ENCODE results near the gene MIEN1.
"Not testable (repeated sequence)": the region's sequence is repeated elsewhere in the genome, so short reads cannot be mapped to it uniquely, and the experiment has no call there.

MIEN1 gene

DNA sequence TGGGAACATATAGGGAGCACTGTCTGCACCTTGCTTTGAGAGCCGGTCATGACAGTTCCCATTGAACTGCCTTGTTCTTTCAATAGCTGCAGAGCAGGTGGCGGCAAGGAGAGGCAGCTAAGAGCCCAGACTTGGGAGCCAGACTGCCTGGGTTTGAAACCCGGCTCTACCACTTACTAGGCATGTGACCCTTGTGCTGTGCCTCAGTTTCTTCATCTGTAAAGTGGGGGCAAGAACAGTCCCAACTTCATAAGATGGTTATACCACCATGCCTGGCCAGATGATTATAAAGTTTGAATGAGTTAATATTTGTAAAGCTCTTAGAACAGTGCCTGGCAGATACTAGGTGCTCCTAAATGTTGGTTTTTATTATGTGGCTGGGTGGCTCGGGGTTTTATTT lies 16.1 kb downstream of the MIEN1 start:
- DNase-seq, result no peak

DNA sequence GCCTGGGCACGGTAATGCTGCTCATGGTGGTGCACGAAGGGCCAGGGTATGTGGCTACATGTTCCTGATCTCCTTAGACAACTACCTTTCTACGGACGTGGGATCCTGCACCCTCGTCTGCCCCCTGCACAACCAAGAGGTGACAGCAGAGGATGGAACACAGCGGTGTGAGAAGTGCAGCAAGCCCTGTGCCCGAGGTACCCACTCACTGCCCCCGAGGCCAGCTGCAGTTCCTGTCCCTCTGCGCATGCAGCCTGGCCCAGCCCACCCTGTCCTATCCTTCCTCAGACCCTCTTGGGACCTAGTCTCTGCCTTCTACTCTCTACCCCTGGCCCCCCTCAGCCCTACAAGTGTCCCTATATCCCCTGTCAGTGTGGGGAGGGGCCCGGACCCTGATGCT lies 18.5 kb downstream of the MIEN1 start:
- DNase-seq, result no peak

DNA sequence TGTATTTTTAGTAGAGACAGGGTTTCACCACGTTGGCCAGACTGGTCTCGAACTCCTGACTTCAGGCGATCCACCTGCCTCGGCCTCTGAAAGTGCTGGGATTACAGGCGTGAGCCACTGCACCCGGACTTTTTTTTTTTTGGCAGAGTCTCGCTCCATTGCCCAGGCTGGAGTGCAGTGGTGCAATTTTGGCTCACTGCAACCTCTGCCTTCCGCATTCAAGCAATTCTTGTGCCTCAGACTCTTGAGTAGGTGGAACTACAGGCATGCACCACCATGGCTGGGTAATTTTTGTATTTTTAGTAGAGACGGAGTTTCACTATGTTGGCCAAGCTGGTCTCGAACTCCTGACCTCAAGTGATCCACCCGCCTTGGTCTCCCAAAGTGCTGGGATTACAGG lies 19.3 kb downstream of the MIEN1 start:
- DNase-seq, result not testable (repeated sequence)

DNA sequence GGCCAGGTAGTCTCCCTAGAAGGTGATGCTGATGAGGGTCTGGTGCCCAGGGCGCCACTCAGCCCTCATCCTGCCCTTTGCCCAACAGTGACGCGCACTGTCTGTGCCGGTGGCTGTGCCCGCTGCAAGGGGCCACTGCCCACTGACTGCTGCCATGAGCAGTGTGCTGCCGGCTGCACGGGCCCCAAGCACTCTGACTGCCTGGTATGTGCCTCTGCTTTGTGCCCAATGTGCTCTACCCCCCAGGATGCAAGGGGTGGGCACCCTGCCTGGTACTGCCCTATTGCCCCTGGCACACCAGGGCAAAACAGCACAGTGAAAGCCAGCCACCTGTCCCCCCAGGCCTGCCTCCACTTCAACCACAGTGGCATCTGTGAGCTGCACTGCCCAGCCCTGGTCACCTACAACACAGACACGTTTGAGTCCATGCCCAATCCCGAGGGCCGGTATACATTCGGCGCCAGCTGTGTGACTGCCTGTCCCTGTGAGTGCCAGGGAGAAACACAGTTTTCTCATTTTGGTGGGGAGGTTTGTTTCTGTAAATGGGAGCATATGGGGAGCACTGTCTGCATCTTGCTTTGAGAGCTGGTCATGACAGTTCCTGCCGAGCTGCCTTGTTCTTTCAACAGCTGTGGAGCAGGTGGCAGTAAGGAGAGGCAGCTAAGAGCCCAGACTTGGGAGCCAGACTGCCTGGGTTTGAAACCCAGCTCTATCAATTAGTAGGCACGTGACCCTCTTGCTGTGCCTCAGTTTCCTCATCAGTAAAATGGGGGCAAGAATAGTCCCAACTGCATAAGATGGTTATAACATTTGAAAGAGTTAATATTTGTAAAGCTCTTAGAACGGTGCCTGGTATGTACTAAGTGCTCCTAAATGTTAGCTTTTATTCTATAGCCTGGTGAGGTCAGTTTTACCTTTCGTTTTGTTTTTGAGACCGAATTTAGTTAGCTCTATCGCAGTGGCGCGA lies 20.1 kb downstream of the MIEN1 start:
- DNase-seq, result no peak

DNA sequence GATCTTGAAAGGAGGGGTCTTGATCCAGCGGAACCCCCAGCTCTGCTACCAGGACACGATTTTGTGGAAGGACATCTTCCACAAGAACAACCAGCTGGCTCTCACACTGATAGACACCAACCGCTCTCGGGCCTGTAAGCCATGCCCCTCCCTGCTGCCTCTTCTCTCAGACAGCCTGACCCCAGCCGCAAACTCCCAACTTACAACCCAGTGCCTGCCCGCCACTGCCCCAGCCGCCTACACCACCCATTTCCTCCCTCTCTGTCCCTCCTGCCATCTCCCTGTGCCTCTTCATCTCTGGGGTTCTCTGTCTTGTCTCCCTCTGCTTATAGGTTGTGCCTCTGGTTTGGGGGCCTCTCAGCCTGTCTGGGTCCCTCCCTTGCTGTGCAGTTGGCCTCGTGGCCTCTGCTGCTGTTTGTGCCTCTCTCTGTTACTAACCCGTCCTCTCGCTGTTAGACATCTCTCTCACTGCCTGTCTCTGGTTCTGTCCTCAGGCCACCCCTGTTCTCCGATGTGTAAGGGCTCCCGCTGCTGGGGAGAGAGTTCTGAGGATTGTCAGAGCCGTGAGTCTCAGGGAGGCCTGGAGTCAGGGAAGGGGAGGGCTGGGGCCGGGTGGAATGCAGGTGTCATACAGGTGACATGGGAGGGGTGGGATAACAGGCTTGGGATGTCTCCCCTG lies 20.9 kb downstream of the MIEN1 start:
- DNase-seq, result no peak

DNA sequence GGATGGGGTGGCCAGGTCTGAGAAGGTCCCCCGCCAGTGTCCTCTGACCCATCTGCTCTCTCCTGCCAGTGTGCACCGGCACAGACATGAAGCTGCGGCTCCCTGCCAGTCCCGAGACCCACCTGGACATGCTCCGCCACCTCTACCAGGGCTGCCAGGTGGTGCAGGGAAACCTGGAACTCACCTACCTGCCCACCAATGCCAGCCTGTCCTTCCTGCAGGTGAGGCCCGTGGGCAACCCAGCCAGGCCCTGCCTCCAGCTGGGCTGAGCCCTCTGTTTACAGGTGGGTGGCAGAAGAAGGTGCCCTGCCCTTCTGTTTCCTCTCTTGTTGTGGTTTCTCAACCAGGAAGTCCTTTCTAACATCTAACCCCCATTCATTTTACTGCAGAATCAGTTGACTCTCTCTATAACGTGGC lies 23.4 kb downstream of the MIEN1 start:
- DNase-seq, result no peak

DNA sequence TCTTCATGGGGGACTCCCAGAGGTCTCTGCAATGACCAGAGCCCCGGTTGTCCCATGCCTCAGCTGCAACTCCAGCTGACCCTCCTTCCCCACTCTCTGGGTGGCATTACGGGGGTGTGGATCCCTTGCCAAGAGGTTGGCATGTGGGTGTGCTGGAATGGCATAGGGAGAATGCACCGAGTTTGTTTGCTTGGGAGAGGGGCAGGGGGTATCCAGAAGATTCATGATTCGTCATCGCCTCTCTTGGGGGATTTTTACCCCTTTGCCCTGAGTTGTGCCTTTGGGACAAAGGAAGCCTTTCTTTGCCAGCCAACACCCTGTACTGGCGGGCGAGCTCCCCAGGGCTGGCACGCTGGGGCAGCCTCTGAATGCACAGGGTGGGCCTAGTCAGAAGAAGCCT lies 23.9 kb downstream of the MIEN1 start:
- DNase-seq, result no peak

DNA sequence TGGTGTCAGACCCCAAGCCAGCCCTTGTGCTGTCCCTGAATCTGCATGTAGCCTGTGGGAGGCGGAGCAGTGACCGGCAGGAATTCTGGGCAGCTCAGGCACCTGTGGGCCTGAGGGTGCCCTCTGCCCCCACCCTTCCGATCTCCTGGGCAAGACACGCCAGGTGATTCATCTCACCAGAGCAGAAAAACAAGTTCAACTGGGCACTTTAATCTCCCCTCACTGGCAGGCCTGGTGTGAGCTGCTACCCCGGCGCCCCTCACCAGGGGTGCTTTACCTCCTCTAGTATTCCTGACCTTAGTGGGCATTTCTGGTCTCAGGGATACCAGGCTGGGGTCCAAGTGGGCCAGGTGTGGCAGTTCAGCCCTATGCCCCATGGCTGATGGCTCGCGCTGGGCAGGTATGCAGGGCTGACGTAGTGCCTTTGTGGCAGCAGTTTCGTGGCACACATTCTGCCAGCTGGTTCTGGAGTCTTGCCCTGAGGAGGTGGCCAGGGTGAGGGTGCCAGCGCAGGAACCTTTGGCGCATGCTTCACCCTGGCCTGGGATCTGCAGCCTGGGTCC lies 24.5 kb downstream of the MIEN1 start:
- DNase-seq, result no peak

DNA sequence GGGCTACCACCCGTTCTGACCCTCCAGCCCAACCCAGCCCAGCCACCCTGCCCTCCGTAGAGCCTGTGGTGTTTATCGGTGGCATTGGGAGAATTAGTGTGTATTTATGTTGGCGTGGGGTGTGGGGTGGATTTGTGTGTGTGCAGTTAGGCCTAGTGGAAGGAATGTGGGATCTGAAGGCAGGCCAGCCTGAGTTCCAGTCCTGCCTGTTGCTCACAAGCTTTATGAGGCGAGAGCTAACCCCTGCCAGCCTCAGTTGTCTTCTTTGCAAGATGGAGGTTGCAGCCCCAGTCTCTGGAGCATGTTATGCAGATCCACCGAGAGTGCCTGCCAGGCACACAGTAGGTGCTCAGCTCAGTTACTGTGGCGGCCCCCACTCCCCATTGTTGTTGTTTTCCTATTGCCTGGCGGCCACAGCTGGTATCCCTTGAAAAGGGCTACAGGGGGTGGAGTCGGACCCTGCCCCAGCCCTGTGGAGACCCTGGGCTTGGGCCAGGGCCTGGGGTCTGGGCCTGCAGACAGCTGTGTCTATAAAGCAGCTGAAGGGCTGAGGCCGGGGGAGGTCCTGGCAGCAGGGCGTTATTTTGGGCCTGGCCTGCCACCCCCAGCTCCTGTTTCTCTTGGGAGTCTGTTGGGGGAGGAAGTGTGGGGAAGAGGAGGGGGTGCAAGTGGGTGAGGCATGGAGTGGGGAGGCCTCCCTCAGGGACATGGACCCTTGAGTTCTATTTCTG lies 25.3 kb downstream of the MIEN1 start:
- no peak for DNase-seq

DNA sequence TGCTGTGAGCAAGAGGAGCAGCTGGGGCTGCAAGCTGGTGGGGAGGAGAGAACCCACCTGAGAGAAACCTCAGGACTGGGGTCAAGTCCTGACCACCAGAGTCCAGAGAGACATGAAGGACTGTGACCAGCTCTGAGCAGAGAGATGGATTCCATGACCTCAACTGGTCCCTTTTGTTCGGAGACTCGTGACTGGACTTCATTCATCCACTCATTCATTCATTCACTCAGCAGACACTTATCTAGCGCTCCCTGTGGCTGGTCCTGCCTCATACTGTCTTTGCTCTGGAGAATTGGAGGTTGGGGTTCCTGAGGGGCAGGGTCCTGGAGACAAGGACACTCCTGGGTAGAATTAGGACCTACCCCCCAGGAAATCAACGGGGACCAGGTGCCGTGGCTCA lies 26.4 kb downstream of the MIEN1 start:
- DNase-seq, result no peak

DNA sequence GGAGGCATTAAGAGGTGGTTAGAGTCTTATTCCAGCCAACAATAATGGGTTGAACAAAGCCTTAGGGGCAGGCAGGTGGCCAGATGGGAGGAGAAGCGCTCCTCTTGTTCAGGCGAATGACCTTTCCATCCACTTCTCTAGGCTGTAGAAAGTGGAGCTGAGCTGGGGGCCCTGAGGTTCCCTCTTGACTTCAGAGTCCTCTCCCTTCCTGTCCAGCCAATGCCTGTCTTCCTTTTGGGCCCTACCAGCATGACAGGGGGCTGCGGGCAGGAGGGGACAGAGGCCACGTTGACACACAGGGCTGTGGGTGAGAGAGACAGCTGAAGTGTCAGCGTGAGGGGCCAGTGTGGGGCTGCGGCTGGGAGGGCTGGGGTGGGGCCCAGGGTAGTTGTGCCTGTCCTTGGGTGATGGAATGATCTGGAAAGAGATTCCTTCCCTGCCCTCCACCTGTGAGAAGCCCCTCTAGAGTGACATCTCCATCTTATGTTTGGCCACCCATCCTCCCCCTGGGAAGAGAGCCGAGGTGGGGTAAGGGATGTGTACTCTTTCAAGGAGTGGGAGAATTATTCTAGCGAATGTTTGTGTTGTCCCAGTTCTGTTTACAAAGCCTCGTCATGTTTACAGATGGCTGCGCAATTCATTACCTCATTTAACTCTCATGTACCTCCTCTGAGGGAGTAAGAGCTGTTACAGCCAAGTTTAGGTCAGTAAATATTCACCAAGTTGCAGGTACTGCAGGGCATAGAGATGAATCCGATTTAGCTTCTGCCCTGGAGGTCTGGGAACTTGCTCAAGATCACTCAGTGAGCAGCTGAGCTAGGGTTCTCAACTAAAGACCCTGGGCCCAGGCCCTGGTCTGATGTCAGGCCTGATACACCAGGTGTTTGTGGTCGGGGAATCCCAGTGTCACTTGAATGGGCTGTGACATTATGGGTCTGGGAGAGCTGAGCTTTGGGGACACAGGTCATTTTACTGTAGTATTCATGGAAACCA lies 27.1 kb downstream of the MIEN1 start:
- no peak for DNase-seq

DNA sequence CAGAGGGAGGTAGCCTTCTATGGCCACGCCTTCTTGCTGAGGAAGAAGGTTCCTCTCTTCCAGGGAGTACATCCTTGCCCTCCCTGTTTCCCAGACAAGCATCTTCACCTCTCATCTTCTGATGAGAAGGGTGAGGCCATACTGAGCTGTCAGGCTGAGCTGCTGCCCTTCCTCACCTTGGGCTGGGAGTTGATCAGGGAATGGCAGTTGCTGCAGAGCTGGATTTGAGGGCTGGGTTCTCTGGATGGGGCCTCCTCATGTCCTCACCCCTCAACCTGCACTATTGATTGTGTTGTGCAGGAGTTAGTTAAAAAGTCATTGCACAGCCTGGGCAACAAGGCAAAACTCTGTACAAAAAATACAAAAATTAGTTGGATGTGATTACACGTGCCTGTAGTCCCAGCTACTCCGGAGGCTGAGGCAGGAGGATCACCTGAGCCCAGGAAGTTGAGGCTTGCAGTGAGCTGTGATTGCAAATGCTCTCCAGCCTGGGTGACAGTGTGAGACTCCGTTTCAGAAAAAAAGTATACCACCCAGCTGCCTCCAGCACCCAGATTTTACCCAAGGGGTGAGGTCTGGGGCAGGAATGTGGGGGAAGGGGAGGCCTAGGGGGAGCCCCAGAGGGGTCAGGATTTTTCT lies 28.4 kb downstream of the MIEN1 start:
- DNase-seq, result no peak

DNA sequence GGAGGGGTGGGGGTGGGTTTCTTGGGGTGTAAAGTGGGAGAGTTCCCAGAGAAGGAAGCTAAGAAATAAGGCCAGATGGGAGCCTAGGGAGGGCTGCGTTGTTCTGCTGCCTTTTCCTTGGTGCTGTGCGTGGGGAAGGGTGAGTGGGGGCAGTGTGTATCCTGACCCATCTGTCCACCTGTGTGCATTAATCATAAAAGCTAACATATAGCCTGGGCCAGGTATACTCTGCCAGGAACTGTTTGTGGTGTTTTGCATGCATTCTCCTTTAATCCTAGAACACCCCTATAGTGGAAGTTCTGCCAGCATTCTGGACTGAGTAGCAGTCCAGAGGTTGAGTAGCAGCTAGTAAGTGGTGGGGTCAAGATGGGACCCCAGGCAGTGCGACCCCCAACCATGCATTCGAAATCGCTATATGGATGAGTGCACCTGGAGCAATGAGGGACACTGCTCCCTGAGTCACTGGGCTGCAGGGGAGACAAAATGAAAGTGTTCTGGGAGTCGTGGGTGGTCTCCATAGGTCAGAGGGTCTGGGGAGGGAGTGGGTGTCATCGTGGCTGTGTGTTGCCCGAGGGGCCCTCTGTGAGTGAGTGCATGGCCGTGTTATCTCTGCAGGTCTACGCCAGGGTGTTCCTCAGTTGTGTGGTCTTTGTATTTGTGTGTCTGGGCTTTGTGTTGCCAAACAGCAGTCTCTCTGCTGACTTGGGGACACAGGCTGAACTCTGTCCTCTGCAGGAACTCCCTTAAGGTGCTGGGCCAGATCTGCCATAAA lies 29.1 kb downstream of the MIEN1 start:
- no peak for DNase-seq

DNA sequence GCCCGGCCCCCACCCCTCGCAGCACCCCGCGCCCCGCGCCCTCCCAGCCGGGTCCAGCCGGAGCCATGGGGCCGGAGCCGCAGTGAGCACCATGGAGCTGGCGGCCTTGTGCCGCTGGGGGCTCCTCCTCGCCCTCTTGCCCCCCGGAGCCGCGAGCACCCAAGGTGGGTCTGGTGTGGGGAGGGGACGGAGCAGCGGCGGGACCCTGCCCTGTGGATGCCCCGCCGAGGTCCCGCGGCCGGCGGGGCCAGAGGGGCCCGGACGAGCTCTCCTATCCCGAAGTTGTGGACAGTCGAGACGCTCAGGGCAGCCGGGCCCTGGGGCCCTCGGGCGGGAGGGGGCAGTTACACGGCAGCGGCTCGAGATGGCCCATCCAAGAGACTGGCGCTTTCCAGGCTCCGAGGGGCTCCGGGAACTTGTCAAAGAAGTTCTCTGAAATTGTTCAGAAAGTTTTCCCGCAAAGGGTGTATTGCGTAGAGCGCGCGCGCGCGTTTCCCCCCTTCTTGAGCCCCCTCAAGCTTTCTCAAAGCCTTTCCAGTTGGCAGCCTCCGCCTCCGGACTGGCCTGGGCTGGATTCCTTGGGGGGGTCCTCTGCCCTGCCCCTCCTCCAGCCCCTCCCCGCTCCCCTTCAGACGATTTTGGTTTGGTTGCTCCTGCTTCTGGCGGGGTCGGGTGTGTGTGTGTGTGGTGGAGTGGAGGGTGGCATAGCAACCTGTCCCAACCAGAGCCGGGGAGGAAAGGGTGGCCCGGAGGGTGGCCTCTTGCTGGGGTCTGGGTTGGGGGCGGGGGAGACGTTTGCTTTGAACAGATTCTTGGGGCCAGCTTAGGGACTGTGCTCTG lies 30.0 kb downstream of the MIEN1 start:
- no peak for DNase-seq

DNA sequence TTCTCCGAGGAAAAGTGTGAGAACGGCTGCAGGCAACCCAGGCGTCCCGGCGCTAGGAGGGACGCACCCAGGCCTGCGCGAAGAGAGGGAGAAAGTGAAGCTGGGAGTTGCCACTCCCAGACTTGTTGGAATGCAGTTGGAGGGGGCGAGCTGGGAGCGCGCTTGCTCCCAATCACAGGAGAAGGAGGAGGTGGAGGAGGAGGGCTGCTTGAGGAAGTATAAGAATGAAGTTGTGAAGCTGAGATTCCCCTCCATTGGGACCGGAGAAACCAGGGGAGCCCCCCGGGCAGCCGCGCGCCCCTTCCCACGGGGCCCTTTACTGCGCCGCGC lies 30.5 kb downstream of the MIEN1 start, which contains the start of gene ERBB2:
TSS of gene ERBB2 (plus strand) at position 247 of the 330 bp plus-strand sequence. CDS start 175 bp downstream, outside the sequence.
- DNase-seq, result no peak

DNA sequence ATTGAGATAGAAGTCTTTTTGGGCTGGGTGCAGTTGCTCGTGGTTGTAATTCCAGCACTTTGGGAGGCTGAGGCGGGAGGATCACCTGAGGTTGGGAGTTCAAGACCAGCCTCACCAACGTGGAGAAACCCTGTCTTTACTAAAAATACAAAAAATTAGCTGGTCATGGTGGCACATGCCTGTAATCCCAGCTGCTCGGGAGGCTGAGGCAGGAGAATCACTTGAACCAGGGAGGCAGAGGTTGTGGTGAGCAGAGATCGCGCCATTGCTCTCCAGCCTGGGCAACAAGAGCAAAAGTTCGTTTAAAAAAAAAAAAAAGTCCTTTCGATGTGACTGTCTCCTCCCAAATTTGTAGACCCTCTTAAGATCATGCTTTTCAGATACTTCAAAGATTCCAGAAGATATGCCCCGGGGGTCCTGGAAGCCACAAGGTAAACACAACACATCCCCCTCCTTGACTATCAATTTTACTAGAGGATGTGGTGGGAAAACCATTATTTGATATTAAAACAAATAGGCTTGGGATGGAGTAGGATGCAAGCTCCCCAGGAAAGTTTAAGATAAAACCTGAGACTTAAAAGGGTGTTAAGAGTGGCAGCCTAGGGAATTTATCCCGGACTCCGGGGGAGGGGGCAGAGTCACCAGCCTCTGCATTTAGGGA lies 31.0 kb downstream of the MIEN1 start:
- not testable (repeated sequence) for DNase-seq

DNA sequence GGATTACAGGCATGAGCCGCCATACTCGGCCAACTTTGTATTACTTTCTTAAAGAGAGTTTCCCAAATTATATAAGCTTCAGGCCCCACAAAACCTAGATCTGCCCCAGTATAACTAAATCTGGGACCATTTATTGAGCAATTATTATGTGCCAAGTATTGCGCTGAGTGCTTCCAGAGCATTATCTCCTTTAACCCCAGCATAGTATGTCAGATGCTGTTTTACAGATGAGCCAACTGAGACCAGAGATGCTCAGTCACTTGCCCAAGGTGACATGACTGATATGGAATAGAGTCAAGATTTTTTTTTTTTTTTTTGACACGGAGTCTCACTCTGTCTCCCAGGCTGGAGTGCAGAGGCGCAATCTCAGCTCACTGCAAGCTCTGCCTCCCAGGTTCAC lies 32.4 kb downstream of the MIEN1 start:
- DNase-seq, result no peak

DNA sequence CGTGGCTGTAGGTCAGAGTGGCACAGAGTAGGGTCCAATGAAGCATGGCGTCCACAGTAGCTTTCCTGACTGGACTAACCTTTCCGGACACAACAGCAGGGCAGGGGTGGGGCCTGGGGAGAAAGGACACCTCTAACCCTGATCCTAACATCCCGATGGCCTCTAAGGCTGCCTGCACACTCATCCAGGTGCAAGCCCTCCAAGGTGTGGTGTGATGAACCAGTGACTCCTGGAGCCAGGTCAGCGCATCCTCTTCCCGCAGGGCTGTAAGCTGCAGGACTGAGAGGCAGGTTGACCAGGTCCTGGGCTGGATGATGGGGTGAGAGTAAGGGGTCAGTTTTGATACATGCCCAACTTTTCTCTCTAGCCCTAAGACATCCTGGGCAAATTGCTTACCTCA lies 33.6 kb downstream of the MIEN1 start:
- DNase-seq, result no peak

DNA sequence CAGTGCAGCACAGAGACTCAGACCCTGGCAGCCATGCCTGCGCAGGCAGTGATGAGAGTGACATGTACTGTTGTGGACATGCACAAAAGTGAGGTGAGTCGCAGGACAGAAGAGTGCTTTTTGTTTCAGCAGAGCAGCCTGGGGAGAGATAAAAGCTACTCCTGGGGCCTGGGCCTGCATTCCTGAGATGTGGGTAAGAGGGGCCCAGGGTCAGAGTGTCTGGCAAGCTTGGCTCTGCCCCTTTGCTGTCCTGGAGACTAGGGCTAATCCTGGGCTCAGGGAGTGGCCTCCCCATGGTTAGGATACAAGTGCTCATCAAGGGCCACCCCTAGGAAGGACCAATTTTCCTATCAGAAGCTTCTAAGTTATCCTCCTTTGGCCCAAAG lies 35.2 kb downstream of the MIEN1 start:
- DNase-seq, result no peak

Measured in stimulated activated CD4-positive, alpha-beta T cell treated with anti-CD3 and anti-CD28 coated beads, Interleukin-2, amount 100 ng/mL, for 24 hours (primary cell).